ENCODE data around the gene AK5. TPM values are rescaled to one million over a fixed set of nuclear protein-coding genes. Genes with fewer than 3 reads are reported as not detected.

AK5 gene
- total RNA-seq, 4 donors from 2014 or later, result 0.79 to 4.1 TPM; not detected in 2

DNA sequence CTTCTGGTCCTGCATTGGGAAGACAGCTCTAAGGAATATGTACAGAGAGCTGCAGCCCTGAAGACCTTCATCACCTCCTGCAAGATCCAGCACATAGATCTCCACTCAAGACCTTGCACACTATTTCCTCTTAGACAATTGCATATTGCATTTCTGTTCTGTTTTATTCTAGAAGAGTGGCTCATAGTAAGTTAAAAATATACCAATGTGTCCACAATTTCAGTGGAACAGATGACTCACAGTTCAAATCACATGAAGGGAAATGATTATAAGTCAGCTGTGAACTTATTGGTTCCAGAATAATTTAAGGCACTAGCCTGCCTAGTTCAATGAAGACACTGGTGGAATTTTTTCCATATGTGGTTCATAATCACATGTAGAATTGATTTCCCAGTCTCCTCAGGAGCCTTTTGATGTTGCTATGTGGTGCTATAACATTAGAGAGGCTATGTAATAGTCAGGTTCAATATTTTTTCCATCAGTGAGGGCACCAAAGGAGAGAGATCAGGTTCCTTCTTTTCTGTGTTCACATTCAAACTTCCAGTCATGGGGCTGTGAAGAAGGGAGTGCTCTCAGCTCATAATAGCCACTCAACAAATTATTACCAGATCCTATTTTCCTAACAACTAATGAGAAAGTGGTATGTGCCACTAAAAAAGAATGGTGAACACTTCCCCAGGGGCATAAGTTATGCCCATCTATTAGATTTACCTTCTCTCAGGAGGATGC is 9.8 kb upstream of the AK5 start:
- in situ Hi-C loops (cut with MboI; ENCODE audit: low pct_ligation_motif_present in 1 of 4, low pct_unique_long_range_greater_than_20kb in 1 of 4, low sequenced_read_pairs in 3 of 4), result no loop called here
- no peaks in the 10 kb centered on the region for H3K36me3 ChIP-seq
- intact Hi-C loops (cut with DNase I; ENCODE audit: low total_unique reads), result no loop called here
- H3K4me1 ChIP-seq, result no peaks in the 10 kb centered on the region
- DNase-seq, result no peak
- no peak overlapping the region for H3K4me3 ChIP-seq
- H3K27ac ChIP-seq, result no peak overlapping the region
- H3K9me3 ChIP-seq, result no peaks in the 10 kb centered on the region
- TF ChIP-seq POLR2AphosphoS5 (IDR thresholded peaks at IDR 0.05) (no peak), EP300 (IDR thresholded peaks at IDR 0.05; ENCODE audit: low read depth) (no peak), POLR2A (IDR thresholded peaks at IDR 0.05) (no peak)
- TF ChIP-seq, protein P1, sequence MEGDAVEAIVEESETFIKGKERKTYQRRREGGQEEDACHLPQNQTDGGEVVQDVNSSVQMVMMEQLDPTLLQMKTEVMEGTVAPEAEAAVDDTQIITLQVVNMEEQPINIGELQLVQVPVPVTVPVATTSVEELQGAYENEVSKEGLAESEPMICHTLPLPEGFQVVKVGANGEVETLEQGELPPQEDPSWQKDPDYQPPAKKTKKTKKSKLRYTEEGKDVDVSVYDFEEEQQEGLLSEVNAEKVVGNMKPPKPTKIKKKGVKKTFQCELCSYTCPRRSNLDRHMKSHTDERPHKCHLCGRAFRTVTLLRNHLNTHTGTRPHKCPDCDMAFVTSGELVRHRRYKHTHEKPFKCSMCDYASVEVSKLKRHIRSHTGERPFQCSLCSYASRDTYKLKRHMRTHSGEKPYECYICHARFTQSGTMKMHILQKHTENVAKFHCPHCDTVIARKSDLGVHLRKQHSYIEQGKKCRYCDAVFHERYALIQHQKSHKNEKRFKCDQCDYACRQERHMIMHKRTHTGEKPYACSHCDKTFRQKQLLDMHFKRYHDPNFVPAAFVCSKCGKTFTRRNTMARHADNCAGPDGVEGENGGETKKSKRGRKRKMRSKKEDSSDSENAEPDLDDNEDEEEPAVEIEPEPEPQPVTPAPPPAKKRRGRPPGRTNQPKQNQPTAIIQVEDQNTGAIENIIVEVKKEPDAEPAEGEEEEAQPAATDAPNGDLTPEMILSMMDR (IDR thresholded peaks at IDR 0.05), result no peak
- no peaks in the 10 kb centered on the region for H3K27me3 ChIP-seq

DNA sequence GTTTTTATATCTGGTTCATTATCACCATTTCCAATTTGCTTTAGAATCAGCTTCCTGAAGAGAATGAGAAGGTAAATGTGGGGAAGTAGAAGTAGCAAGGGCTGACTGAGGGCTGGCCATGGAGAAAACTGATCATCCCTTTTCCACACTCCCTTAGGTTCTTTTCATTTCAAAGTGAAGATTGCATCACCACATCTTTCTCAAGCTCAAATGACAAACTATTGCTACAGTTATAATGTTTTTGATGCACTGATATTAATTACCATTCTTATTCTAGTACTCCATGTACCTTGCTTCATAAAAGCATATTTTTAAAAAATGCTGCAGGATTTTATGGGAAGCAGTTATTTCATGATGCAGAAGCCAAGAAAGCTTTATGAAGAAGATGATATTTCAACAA is 7.9 kb upstream of the AK5 start:
- TF ChIP-seq POLR2A (IDR thresholded peaks at IDR 0.05) (no peak), POLR2AphosphoS5 (IDR thresholded peaks at IDR 0.05) (no peak), EP300 (IDR thresholded peaks at IDR 0.05; ENCODE audit: low read depth) (no peak)
- TF ChIP-seq, protein P1 (IDR thresholded peaks at IDR 0.05), result no peak
- in situ Hi-C loops (cut with MboI; ENCODE audit: low pct_ligation_motif_present in 1 of 4, low pct_unique_long_range_greater_than_20kb in 1 of 4, low sequenced_read_pairs in 3 of 4) (no loop called here), intact Hi-C loops (cut with DNase I; ENCODE audit: low total_unique reads) (no loop called here)
- no peak overlapping the region for H3K27ac ChIP-seq
- H3K9me3 ChIP-seq, result no peaks in the 10 kb centered on the region
- no peaks in the 10 kb centered on the region for H3K4me1 ChIP-seq
- H3K4me3 ChIP-seq, result no peak overlapping the region
- H3K36me3 ChIP-seq, result no peaks in the 10 kb centered on the region
- DNase-seq, result no peak
- H3K27me3 ChIP-seq, result no peaks in the 10 kb centered on the region

DNA sequence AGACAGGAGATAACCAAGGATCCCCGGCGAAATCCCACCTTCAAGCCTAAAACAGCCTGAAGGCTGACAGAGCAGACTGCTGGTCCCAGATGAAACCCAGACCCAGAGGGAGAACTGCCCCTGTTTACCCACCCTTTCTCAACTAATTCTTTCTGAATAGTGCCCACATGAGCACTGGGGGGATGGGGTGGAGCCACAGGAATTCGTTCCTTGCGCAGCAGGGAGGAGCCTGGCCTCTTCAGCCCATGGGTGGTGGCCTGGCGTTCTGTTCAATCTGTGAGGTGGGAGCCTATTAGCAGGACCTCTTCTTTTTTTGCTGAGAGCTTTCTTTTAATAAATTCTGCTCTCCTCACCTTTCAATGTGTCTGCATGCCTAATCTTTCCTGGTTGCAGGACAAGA is 6.6 kb upstream of the AK5 start:
- no peaks in the 10 kb centered on the region for H3K9me3 ChIP-seq
- H3K4me3 ChIP-seq, result no peak overlapping the region
- in situ Hi-C loops (cut with MboI; ENCODE audit: low pct_ligation_motif_present in 1 of 4, low pct_unique_long_range_greater_than_20kb in 1 of 4, low sequenced_read_pairs in 3 of 4) (no loop called here), intact Hi-C loops (cut with DNase I; ENCODE audit: low total_unique reads) (no loop called here)
- TF ChIP-seq EP300 (IDR thresholded peaks at IDR 0.05; ENCODE audit: low read depth), result no peak
- TF ChIP-seq POLR2AphosphoS5 (IDR thresholded peaks at IDR 0.05), result no peak
- TF ChIP-seq POLR2A (IDR thresholded peaks at IDR 0.05), result no peak
- TF ChIP-seq, protein P1 (IDR thresholded peaks at IDR 0.05), result no peak
- DNase-seq, result no peak
- H3K36me3 ChIP-seq, result no peaks in the 10 kb centered on the region
- 33 to 74% methylated on average over 3 to 5 of the region's 5 CpGs for WGBS, 2 donors (ENCODE audit: low coverage in 1 of 2)
- peaks cover 3% of the 10 kb centered on the region for H3K27me3 ChIP-seq
- H3K27ac ChIP-seq, result no peak overlapping the region
- no peaks in the 10 kb centered on the region for H3K4me1 ChIP-seq

DNA sequence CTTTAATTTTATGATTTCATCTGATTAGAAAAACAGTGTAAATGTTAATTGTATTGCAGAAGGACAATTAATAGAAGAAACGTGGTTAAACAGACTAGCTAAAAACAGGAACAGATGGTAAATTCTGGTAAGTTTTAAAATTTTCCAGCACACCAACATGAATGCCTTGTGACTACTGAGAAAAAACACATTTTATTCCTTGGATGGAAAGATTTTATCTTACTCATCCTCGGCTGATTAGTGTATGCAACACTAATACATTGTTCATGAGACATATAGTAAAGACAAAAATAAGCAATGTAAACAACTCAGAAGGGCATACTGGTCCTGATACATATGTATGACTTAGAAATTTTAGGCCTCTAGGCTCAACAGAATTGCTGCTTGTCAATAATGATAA is 4.9 kb upstream of the AK5 start:
- intact Hi-C loops (cut with DNase I; ENCODE audit: low total_unique reads), result no loop called here
- WGBS, 2 donors (ENCODE audit: low coverage in 1 of 2), result 55 to 63% methylated on average over 2 of the region's 2 CpGs
- in situ Hi-C loops (cut with MboI; ENCODE audit: low pct_ligation_motif_present in 1 of 4, low pct_unique_long_range_greater_than_20kb in 1 of 4, low sequenced_read_pairs in 3 of 4), result no loop called here

More for the DNA sequence above, 4.9 kb upstream of the AK5 start:
- H3K4me3 ChIP-seq, result no peak overlapping the region
- H3K27ac ChIP-seq, result no peak overlapping the region
- peaks cover 21% of the 10 kb centered on the region for H3K27me3 ChIP-seq
- no peaks in the 10 kb centered on the region for H3K36me3 ChIP-seq
- peaks cover 0 to 2% (median under 1%) of the 10 kb centered on the region in 4 donors for H3K4me1 ChIP-seq
- no peaks in the 10 kb centered on the region for H3K9me3 ChIP-seq
- TF ChIP-seq EP300 (IDR thresholded peaks at IDR 0.05; ENCODE audit: low read depth) (no peak), POLR2A (IDR thresholded peaks at IDR 0.05) (no peak), POLR2AphosphoS5 (IDR thresholded peaks at IDR 0.05) (no peak)
- TF ChIP-seq, protein P1 (IDR thresholded peaks at IDR 0.05), result no peak
- DNase-seq, result no peak

Measured in transverse colon (tissue), 4 donors.